HG03460 (cell line): ENCODE measurements around the gene VHLL.

Experiments used
- ATAC-seq: cut with Tn5 transposase; IDR thresholded peaks from one replicate; pipeline ENCODE4 v1.9.1; 2021; ENCODE audit not compliant: unreplicated experiment

VHLL gene

DNA sequence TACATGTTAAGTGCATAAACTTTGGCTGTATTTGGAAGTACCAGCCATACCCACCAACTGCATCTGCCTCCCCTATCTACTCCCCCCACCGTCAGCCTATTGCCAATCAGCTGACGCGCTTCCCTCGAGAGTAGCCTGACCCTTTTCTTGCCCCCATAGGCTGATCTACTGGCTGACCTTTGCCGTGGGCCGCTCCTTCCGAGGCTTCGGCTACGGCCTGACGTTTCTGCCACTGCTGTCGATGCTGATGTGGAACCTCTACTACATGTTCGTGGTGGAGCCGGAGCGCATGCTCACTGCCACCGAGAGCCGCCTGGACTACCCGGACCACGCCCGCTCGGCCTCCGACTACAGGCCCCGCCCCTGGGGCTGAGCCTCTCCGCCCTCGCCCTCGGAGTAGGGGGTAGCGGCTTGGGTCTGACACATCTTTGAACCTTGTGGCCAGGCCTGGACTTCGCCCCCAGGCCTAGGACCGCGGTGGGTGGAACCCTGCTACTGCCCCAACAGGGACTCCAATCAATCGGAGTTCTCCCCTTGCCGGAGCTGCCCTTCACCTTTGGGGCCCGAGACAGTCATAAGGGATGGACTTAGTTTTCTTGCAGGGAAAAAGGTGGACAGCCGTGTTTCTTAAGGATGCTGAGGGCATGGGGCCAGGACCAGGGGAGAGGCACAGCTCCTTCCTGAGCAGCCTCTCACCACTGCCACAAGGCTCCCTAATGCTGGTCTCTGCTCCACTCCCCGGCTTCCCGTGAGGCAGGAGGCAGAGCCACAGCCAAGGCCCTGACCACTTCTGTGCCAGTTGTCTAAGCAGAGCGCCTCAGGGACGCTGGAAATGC lies 7.7 kb downstream of the VHLL start:
- no peak for ATAC-seq

- ATAC-seq = no peak
Measured at GRCh38 chr1:156289857-156290256, 9.2 kb downstream of the VHLL start.

DNA sequence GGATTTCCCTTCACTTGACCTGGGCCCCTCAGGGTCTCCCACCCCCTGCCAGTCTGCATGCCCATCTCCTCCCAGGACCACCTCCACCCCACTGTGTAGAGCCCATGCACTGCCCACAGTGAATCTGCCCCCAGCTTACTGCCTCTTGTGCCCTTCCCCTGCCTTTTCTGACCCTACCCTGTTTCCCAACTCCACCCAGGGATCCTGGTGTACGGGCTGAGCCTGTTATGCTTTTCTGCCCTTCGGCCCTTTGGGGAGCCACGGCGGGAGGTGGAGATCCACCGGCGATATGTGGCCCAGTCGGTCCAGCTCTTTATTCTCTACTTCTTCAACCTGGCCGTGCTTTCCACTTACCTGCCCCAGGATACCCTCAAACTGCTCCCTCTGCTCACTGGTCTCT lies 13.0 kb downstream of the VHLL start:
- no peak for ATAC-seq

GRCh38 chr1:156285437-156285836 lies 13.7 kb downstream of the VHLL start:
- ATAC-seq = no peak

GRCh38 chr1:156284757-156285156 lies 14.3 kb downstream of the VHLL start:
- no peak for ATAC-seq

- no peak for ATAC-seq
Measured at GRCh38 chr1:156284112-156284511, 15.0 kb downstream of the VHLL start, which contains the start of gene TMEM79. Gene TMEM79, plus strand, starts transcription at chr1:156284325. Its CDS starts 902 bp downstream, at chr1:156285227.

GRCh38 chr1:156283521-156283920 lies 15.6 kb downstream of the VHLL start:
- no peak for ATAC-seq

- ATAC-seq = peak; percentile 81
Measured at GRCh38 chr1:156282479-156283222, 16.5 kb downstream of the VHLL start, which contains the start of gene SMG5. Gene SMG5, minus strand, starts transcription at chr1:156282825. Its CDS starts 145 bp downstream, at chr1:156282680.

GRCh38 chr1:156281693-156282478 lies 17.2 kb downstream of the VHLL start:
- ATAC-seq = peak; percentile 6

- ATAC-seq = no peak
Measured at GRCh38 chr1:156281281-156281680, 17.8 kb downstream of the VHLL start.

DNA sequence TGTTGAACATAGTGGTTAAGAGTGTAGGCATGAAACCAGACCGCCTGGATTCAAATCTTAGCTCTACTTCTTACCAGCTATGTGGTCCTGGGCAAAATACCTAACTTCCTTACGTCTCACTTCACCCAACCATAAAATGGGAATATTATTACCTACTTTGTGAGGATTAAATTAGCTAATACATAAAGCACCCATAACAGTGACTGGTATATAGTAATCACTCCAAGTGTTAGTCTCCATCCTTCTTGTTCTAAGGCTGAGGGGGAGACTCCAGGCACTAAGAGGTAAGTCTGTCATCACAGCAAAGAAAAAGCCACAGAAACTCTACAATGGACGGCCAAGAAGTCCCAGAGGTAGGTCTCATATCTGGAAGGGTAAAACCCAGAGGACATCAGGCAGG lies 19.3 kb downstream of the VHLL start:
- no peak for ATAC-seq

- ATAC-seq = no peak
Measured at GRCh38 chr1:156276966-156277381, 22.1 kb downstream of the VHLL start.

DNA sequence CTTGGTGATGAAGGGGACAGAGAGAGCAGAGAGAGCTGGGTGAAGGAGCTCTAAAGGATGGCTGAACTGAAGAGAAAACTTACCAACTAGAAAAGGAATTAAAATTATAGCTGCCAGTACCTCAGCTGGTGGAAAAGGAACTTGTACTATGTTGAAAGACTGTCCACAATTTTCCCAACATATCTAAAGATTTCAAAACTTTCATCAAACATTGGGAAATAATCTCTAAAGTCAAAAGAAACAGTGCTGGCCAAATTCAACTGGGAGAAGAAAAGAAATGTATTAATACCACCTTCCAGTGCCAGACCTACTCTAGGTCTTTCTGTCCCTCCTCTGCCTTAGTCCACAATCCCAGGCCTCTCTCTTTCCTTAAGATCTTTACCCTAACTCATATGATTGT lies 22.6 kb downstream of the VHLL start:
- ATAC-seq = no peak

DNA sequence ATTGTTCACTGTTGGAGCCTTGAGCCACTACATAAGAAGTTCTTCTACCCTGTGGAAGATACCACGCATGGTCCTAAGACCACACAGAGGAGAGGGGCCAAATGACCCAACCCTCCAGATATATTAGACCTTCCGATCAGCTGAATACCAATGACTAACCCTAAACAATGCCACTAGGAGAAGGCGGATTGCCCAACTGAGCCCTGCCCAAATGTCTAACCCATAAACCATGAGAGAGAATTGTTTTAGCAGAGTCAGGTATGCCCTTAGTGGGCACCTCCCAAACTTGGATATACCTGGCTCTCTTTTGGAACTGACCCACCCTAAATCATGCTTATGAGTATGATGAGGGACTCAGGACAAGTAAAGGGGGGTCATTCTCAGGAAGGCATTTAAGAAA lies 28.8 kb downstream of the VHLL start:
- ATAC-seq = no peak

DNA sequence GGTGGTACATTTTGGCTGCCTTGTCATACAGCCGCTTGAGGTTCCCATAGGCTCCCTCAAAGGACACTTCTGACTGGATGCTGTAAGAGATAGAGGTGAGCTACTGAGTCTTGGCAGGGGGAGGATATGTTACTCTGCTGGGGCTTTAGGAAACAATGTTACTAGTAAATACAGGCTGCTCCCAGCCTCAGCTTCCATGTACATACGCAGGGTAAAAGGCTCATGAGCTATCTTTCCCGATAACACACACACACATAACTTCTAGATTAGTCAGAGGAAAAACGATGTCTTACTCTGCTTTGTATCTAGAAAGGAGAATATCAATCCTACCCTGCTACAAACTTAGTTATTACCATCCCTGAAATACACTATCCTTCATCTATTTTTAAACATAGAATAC lies 30.8 kb downstream of the VHLL start:
- no peak for ATAC-seq

- no peak for ATAC-seq
Measured at GRCh38 chr1:156266051-156266450, 33.1 kb downstream of the VHLL start.

- no peak for ATAC-seq
Measured at GRCh38 chr1:156263288-156263655, 35.8 kb downstream of the VHLL start.

- ATAC-seq = no peak
Measured at GRCh38 chr1:156262461-156263287, 36.4 kb downstream of the VHLL start.

DNA sequence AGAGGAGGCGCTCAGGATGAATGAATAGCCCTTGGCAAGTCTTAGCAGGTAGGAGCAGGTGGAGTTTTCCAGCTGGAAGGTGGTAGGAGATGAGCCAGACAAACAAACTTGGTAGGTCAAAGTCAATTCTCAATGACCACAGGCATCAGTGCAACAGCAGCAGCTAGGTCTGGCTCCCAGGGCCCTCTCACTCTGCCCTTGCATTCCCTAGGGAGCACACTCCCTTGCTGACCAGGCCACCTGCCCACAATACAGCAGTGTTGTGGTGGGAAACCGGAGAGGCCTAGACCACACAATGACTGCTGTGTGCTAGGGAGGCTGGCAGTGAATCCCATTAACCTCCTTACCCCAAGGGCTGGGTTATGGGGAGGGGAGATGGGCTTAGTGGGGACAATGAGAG lies 38.2 kb downstream of the VHLL start:
- no peak for ATAC-seq

- no peak for ATAC-seq
Measured at GRCh38 chr1:156259805-156260204, 39.3 kb downstream of the VHLL start.
